Subcutaneous abdominal adipose tissue (tissue), 5 donors: ENCODE measurements around the gene PIK3AP1.

ENCODE experiments used
- H3K27ac ChIP-seq: one replicate; pipeline ENCODE4 v1.7.0; 2013; ENCODE audit warnings: low read depth, mild to moderate bottlenecking, inconsistent platforms, low read length, moderate library complexity
- H3K27me3 ChIP-seq, 5 donors: one replicate each; pipeline ENCODE4 v1.7.0; 2013; ENCODE audit warnings: low read length in 5 of 5, inconsistent platforms in 1 of 5; ENCODE audit not compliant: control insufficient read depth in 5 of 5, insufficient read depth in 4 of 5
- H3K36me3 ChIP-seq, 5 donors: one replicate each; pipeline ENCODE4 v1.7.0; 2013; ENCODE audit warnings: low read length in 5 of 5; ENCODE audit not compliant: control insufficient read depth in 5 of 5, insufficient read depth in 5 of 5
- H3K4me1 ChIP-seq, 5 donors: one replicate each; pipeline ENCODE4 v1.7.0; 2013; ENCODE audit warnings: low read length in 5 of 5, mild to moderate bottlenecking in 3 of 5, moderate library complexity in 1 of 5; ENCODE audit not compliant: control insufficient read depth in 5 of 5, insufficient read depth in 5 of 5
- H3K4me3 ChIP-seq, 5 donors: one replicate each; pipeline ENCODE4 v1.7.0; 2013; ENCODE audit warnings: low read length in 5 of 5, low read depth in 1 of 5
- H3K9ac ChIP-seq, 5 donors: one replicate each; pipeline ENCODE4 v1.7.0; 2013; ENCODE audit warnings: low read length in 5 of 5, mild to moderate bottlenecking in 4 of 5, moderate library complexity in 3 of 5
- H3K9me3 ChIP-seq, 5 donors: one replicate each; pipeline ENCODE4 v1.7.0; 2013; ENCODE audit warnings: low read length in 5 of 5; ENCODE audit not compliant: control insufficient read depth in 5 of 5
- donor health status: healthy.
- donor health status: healthy.
- donor health status: healthy.
- donor health status: healthy.
- donor health status: healthy.

PIK3AP1 gene

DNA sequence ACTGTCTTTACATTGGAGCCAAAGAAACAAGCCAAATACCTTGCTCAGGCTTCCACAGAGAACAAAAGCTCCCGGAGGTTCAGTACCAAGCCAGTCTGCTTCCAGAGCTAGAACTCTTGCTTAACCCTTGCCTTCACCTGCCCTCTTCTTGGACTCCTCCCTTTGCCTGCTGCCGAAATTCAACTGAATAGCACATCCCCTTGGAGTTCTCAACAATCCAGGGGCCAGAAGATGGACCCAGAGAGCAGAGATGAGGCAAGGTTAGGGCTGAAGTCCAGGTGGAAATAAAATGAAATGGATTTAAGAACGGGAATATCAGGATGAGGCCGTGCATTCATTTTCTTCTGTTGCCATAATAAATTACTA, 876 bp upstream of the PIK3AP1 start:
- H3K4me1 ChIP-seq = peaks cover 0 to 21% (median 13%) of the 10 kb centered on the region in 5 donors
- H3K9me3 ChIP-seq = no peaks in the 10 kb centered on the region
- H3K36me3 ChIP-seq = no peaks in the 10 kb centered on the region
- H3K9ac ChIP-seq = no peak overlapping the region
- no peak overlapping the region for H3K27ac ChIP-seq
- H3K27me3 ChIP-seq = peaks cover 5 to 21% (median 9%) of the 10 kb centered on the region in 5 donors
- peak overlapping the region in 3 of 5 donors; percentile 47 to 64 (median 53) for H3K4me3 ChIP-seq

DNA sequence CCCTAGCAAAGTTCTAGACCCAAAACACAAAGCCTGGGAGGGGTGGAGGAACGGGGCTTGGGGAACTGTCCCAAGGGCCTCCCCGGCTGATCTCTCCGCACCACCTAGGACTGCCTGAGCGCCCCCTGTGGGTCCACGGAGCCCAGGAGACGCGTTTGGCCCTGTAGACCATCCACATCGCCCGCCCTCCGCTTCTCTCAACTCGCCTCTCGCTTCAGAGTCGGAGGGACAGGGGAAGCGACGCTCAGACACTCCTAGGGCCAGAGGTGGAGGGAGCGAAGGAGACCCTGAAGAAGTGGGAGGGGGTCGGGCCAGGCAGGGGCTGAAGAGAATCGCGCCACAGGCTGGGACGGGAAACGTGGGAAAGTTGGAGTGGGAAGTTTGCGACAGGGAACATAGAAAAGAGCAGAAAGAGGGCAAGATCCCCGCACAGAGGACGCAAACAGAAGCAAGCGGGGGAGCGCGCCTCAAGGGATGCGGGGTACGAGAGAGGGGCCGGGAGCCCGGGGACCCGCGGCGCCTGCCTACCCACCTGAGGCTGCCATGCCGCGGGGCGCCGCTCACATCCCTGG, 378 bp downstream of the PIK3AP1 start:
- peak overlapping the region in 3 of 5 donors; percentile 42 to 66 (median 52) for H3K9ac ChIP-seq
- H3K4me1 ChIP-seq = peaks cover 0 to 21% (median 13%) of the 10 kb centered on the region in 5 donors
- no peaks in the 10 kb centered on the region for H3K9me3 ChIP-seq
- H3K27ac ChIP-seq = peak overlapping the region; percentile 37
- H3K4me3 ChIP-seq = peak overlapping the region; percentile 47 to 66 (median 57)
- peaks cover 5 to 21% (median 9%) of the 10 kb centered on the region in 5 donors for H3K27me3 ChIP-seq
- no peaks in the 10 kb centered on the region for H3K36me3 ChIP-seq

DNA sequence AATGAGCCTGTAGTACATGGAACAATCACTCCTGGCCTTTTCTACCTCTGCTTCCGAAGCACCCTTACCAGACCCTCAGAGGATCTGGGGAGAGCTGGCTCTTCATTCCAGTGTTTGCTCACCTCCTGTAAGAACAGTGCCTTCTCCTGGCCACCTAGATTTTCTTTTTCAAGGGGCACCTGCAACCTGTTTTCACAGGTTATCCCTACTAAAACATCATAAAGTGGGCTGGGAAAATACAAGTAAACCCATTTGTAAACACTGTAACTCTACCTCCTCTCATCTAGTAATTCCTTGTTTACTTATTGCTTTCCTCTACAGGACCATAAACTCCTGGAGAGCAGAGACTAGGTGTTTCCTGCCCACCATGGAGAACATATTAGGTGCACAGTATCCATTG, 1.1 kb downstream of the PIK3AP1 start:
- peak overlapping the region; percentile 30 for H3K27ac ChIP-seq
- peaks cover 5 to 21% (median 9%) of the 10 kb centered on the region in 5 donors for H3K27me3 ChIP-seq
- H3K9me3 ChIP-seq = no peaks in the 10 kb centered on the region
- H3K36me3 ChIP-seq = no peaks in the 10 kb centered on the region
- peaks cover 0 to 21% (median 13%) of the 10 kb centered on the region in 5 donors for H3K4me1 ChIP-seq
- peak overlapping the region; percentile 26 to 64 (median 53) for H3K4me3 ChIP-seq
- H3K9ac ChIP-seq = peak overlapping the region in 2 of 5 donors; percentile 21 to 52

DNA sequence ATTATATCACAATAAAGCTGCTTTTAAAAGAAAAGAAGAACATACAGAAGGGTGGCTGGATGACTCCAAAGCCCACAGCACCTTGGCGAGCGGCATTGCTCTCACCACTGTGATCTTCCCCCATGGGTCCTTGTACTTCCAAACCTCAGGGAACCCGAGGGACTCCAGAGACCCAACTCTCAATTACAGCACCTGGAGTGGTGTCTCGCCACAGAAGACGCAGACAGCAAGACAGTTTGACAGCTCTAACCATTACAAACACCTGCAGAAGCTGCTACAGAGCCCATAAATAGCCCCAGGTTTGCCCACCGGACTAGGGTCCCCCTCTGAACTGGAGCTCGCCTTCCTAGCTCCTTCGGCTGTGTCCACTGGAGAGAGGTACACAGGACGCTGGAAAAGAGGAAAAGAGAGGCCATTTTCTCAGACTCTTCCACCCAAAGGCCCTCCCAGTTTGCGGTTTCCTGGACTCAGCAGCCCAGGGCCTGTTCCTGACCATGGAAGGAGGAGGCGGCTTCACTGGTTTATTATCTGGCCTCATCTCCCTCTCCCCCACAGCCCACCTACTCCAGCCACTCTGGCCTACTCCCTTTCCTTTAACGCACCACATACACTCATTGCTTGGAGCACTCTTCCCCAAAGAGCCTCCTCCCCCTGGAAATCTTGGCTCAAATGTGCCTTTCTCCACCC, 1.9 kb downstream of the PIK3AP1 start:
- Histone ChIP-seq H3K27ac (peak overlapping the region; percentile 30), H3K27me3 (peaks cover 5 to 21% (median 9%) of the 10 kb centered on the region in 5 donors), H3K4me3 (peak overlapping the region in 4 of 5 donors; percentile 26 to 64 (median 52)), H3K9me3 (no peaks in the 10 kb centered on the region), H3K36me3 (no peaks in the 10 kb centered on the region), H3K9ac (peak overlapping the region in 1 of 5 donors; percentile 21), H3K4me1 (peaks cover 0 to 21% (median 13%) of the 10 kb centered on the region in 5 donors)

DNA sequence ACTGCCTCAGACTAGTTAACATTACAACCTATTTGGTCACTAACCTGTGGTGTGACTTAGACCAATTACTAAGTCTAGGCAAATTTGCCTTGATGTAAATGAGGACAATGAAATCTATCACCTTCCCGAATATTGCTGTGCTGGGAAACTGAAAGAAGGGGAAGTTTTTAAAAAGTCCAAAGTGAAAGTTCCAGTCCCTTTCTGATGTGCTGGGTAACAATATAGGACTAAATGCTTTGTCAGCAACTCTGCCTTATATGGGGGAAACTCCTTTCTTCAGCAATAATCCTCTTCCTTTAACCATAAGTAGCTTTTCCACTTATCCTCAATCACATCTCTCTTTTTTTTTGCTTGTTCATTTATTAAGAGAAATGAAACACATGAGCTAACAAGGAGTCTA, 3.9 kb downstream of the PIK3AP1 start:
- H3K9me3 ChIP-seq = no peaks in the 10 kb centered on the region
- no peak overlapping the region for H3K4me3 ChIP-seq
- H3K36me3 ChIP-seq = no peaks in the 10 kb centered on the region
- H3K27ac ChIP-seq = no peak overlapping the region
- peaks cover 4 to 18% (median 5%) of the 10 kb centered on the region in 5 donors for H3K27me3 ChIP-seq
- no peak overlapping the region for H3K9ac ChIP-seq
- H3K4me1 ChIP-seq = peaks cover 0 to 21% (median 13%) of the 10 kb centered on the region in 5 donors

DNA sequence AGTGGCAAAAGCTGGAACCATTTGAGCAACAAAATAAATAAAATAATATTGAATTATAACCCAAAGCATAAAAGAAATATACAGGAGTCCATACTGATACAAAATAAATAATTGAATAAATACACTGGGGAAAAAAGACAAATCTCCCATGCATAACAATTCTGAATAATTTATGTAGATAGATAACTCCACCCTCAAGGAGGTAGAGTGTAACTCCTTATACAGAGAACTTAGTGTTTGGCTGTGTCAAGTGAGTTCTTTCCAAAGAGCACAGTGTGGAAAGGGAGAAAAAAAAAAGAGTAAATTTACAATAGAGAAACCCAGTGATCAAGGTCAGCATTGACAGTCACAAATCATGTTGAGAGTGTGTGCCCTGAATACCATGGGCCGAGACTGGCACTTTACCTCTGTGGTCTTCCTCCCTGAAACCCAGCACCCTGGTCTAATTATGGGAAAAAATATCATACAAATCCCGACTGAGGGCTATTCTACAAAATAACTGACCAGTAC, 5.5 kb downstream of the PIK3AP1 start:
- H3K4me3 ChIP-seq = no peak overlapping the region
- H3K27me3 ChIP-seq = peaks cover 0 to 8% (median under 1%) of the 10 kb centered on the region in 5 donors
- no peaks in the 10 kb centered on the region for H3K36me3 ChIP-seq
- no peak overlapping the region for H3K9ac ChIP-seq
- peaks cover 0 to 13% (median 2%) of the 10 kb centered on the region in 5 donors for H3K4me1 ChIP-seq
- H3K27ac ChIP-seq = no peak overlapping the region
- H3K9me3 ChIP-seq = no peaks in the 10 kb centered on the region

DNA sequence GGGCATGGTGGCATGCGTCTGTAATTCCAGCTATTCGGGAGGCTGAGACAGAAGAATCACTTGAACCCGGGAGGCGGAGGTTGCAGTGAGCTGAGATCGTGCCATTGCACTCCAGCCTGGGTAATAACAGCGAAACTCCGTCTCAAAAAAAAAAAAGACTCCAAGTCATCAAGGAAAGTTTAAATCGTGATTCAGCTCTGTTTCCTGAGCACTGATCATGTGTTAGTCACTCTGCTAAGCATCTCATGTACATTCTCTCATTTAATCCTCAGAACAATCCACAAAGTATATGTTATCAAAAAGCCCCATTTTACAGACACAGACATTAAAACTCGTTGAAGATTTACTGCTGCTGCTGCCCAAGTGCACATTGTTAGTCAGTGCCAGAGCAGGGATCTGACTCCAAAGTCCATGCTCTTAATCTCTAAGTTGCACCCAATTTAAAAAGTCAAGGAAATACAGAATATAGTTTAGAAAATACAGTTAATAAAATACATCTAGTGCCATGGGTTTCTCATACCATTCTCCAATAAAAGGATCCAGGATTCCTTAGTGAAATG, 6.2 kb downstream of the PIK3AP1 start:
- Histone ChIP-seq H3K9me3 (no peaks in the 10 kb centered on the region), H3K9ac (no peak overlapping the region), H3K4me3 (no peak overlapping the region), H3K27ac (no peak overlapping the region), H3K4me1 (peaks cover 0 to 16% (median 0%) of the 10 kb centered on the region in 5 donors), H3K27me3 (peaks cover 0 to 3% (median 0%) of the 10 kb centered on the region in 5 donors), H3K36me3 (no peaks in the 10 kb centered on the region)

DNA sequence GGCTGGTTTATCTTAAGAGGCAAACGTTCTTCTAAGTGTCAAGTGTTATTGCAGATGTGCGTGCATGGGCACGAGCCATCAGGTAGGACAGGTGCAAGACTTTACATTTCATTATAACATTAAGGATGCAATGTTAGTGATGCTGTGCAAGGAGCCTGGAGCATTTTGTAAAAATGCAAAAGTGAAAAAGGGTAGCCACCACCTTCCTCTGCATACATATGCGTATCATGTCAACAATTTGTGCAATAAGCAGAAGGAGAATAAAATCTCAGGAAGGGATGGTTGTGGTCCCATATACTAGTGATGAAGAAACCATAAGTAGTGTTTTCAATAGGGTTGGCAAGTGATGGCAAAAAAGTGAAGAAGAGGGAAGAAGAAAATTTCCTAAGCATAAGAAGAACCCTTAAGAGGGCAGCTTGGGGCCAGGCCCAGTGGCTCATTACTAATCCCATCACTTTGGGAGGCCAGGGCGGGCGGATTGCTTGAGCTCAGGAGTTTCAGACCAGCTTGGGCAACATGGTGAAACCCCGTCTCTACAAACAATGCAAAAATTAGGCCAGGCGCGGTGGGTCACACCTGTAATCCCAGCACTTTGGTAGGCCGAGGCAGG, 7.5 kb downstream of the PIK3AP1 start:
- H3K9me3 ChIP-seq = no peaks in the 10 kb centered on the region
- no peaks in the 10 kb centered on the region for H3K36me3 ChIP-seq
- no peak overlapping the region for H3K9ac ChIP-seq
- H3K27ac ChIP-seq = no peak overlapping the region
- peaks cover 0 to 2% (median 0%) of the 10 kb centered on the region in 5 donors for H3K27me3 ChIP-seq
- no peak overlapping the region for H3K4me3 ChIP-seq
- H3K4me1 ChIP-seq = peaks cover 0 to 16% (median 0%) of the 10 kb centered on the region in 5 donors

DNA sequence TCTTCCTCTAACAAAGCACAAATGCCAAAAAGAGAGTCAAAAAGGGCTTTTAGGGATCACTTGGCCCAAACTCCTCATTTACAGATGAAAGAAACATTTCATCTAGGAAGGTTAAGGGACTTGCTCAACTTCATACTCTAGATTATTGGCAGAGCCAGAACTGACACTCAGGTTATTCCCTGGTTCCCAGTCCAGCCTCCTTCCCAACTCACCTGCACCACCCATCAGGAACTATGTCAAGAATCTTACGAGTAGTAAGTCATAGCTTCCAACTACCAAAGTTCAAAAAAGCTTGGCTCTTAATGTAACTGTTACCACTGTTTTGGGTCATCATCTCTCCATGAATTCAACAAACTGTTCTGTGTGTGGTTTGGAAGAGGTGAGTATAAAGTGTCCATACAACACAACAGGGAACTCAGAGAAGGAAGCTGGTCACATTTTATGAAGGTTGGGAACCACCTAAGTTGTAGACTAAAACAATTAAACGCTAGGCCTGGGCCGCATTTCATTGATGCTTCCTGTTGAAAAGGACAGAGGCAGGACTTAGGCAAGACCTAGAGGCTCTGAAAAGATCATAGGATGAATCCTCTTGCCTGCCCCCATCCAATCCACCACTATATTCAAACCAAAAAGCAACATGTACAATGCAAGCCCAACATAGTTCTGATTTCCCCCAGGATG, 9.1 kb downstream of the PIK3AP1 start:
- peaks cover 0 to 16% (median 0%) of the 10 kb centered on the region in 5 donors for H3K4me1 ChIP-seq
- H3K9ac ChIP-seq = no peak overlapping the region
- H3K36me3 ChIP-seq = no peaks in the 10 kb centered on the region
- no peaks in the 10 kb centered on the region for H3K9me3 ChIP-seq
- no peak overlapping the region for H3K27ac ChIP-seq
- no peak overlapping the region for H3K4me3 ChIP-seq
- H3K27me3 ChIP-seq = peaks cover 0 to 2% (median 0%) of the 10 kb centered on the region in 5 donors
